ENCODE data around the gene SLX9. TPM values are rescaled to one million over a fixed set of nuclear protein-coding genes. Genes with fewer than 3 reads are reported as not detected.
A peak's percentile ranks its signal among the peaks of the same experiment; 100 is the strongest.

Gene SLX9
- total and polyA plus RNA-seq, 5 experiments from 2014 or later: 11.7 to 27.9 (median 13.5) TPM

- Mint-ChIP-seq H3K27ac (peak overlapping the region; percentile 91 to 99 (median 94)), H3K9me3 (peaks cover 0 to 4% (median 0%) of the 10 kb centered on the region in 9 donors), H3K36me3 (peaks cover 4 to 23% (median 6%) of the 10 kb centered on the region in 3 donors), H3K4me3 (peak overlapping the region; percentile 93 to 100 (median 98)), H3K27me3 (no peaks in the 10 kb centered on the region), H3K4me1 (peaks cover 43 to 91% (median 84%) of the 10 kb centered on the region in 4 donors)
- ATAC-seq: no peak
- POLR2A ChIA-PET: interaction anchor here (0.6 to 16.7 kb wide), 10 partner anchors 8 to 117 kb away, joined by 3 to 703 read pairs (median 7); partner anchors contain the start of genes PTTG1IP and UBE2G2
- no peak for DNase-seq
Measured at GRCh38 chr21:44919111-44919912, 20.5 kb upstream of the SLX9 start.

GRCh38 chr21:44919913-44920693 is 19.7 kb upstream of the SLX9 start:
- H3K27me3 Mint-ChIP-seq: no peaks in the 10 kb centered on the region
- DNase-seq (peak in 1 of 10 donors; percentile 28), ATAC-seq (peak; percentile 28 to 33)
- POLR2A ChIA-PET: interaction anchor here (0.8 to 16.7 kb wide), 11 partner anchors 8 to 47 kb away, joined by 4 to 703 read pairs (median 9); partner anchors contain the start of gene PTTG1IP
- H3K36me3 Mint-ChIP-seq: peaks cover 4 to 23% (median 6%) of the 10 kb centered on the region in 3 donors
- peak overlapping the region; percentile 93 to 100 (median 98) for H3K4me3 Mint-ChIP-seq
- H3K27ac Mint-ChIP-seq: peak overlapping the region; percentile 92 to 99 (median 96)
- peaks cover 45 to 91% (median 84%) of the 10 kb centered on the region in 4 donors for H3K4me1 Mint-ChIP-seq
- H3K9me3 Mint-ChIP-seq: peaks cover 0 to 4% (median 0%) of the 10 kb centered on the region in 9 donors

GRCh38 chr21:44920694-44921604 is 18.9 kb upstream of the SLX9 start, which contains the start of gene ITGB2:
TSS of gene ITGB2 (minus strand) at chr21:44920899. CDS start at chr21:44910782, 10,117 bp downstream.
- peak; percentile 63 to 73 for ATAC-seq
- Mint-ChIP-seq H3K4me1 (peaks cover 42 to 88% (median 81%) of the 10 kb centered on the region in 4 donors), H3K27me3 (no peaks in the 10 kb centered on the region), H3K36me3 (peaks cover 4 to 23% (median 6%) of the 10 kb centered on the region in 3 donors), H3K27ac (peak within 1 kb of the TSS; percentile 92 to 99 (median 96)), H3K9me3 (peaks cover 0 to 4% (median 0%) of the 10 kb centered on the region in 9 donors), H3K4me3 (peak within 1 kb of the TSS; percentile 93 to 100 (median 98))
- peak in 8 of 10 donors; percentile 38 to 80 (median 58) for DNase-seq
- POLR2A ChIA-PET: interaction anchor here (0.9 to 16.7 kb wide), 6 partner anchors 9 to 47 kb away, joined by 4 to 703 read pairs (median 6); partner anchors contain the start of gene PTTG1IP

GRCh38 chr21:44921928-44922327 is 17.9 kb upstream of the SLX9 start:
- POLR2A ChIA-PET: interaction anchor here (1.5 to 1.6 kb wide), 2 partner anchors 14 to 24 kb away, joined by 6 read pairs; no protein-coding TSS in a partner anchor
- no peaks in the 10 kb centered on the region for H3K27me3 Mint-ChIP-seq
- no peak for ATAC-seq
- peak overlapping the region; percentile 33 to 100 (median 84) for H3K4me3 Mint-ChIP-seq
- peaks cover 43 to 88% (median 82%) of the 10 kb centered on the region in 4 donors for H3K4me1 Mint-ChIP-seq
- peaks cover 0 to 4% (median 0%) of the 10 kb centered on the region in 9 donors for H3K9me3 Mint-ChIP-seq
- no peak for DNase-seq
- H3K27ac Mint-ChIP-seq: peak overlapping the region; percentile 59 to 96 (median 82)
- H3K36me3 Mint-ChIP-seq: peaks cover 4 to 20% (median 6%) of the 10 kb centered on the region in 3 donors

- H3K36me3 Mint-ChIP-seq: peaks cover 4 to 5% (median 5%) of the 10 kb centered on the region in 3 donors
- peak overlapping the region in 8 of 10 donors; percentile 21 to 93 (median 50) for H3K4me3 Mint-ChIP-seq
- H3K4me1 Mint-ChIP-seq: peaks cover 45 to 87% (median 78%) of the 10 kb centered on the region in 4 donors
- DNase-seq (no peak), ATAC-seq (no peak)
- POLR2A ChIA-PET: interaction anchor here (13.7 kb wide), 1 partner anchor 11 kb away, joined by 703 read pairs; the partner anchor contains the start of gene ITGB2
- peak overlapping the region; percentile 34 to 96 (median 91) for H3K27ac Mint-ChIP-seq
- peaks cover 0 to 4% (median 0%) of the 10 kb centered on the region in 9 donors for H3K9me3 Mint-ChIP-seq
- H3K27me3 Mint-ChIP-seq: no peaks in the 10 kb centered on the region
Measured at GRCh38 chr21:44923480-44924084, 16.2 kb upstream of the SLX9 start.

GRCh38 chr21:44924606-44925377 is 15.0 kb upstream of the SLX9 start:
- H3K9me3 Mint-ChIP-seq: peaks cover 0 to 4% (median 0%) of the 10 kb centered on the region in 9 donors
- H3K4me1 Mint-ChIP-seq: peaks cover 51 to 94% (median 85%) of the 10 kb centered on the region in 4 donors
- POLR2A ChIA-PET: interaction anchor here (0.5 to 13.7 kb wide), 4 partner anchors 12 to 47 kb away, joined by 3 to 703 read pairs (median 120); partner anchors contain the start of gene ITGB2
- DNase-seq (peak in 1 of 10 donors; percentile 39), ATAC-seq (peak; percentile 8 to 11)
- H3K4me3 Mint-ChIP-seq: peak overlapping the region; percentile 58 to 94 (median 72)
- peaks cover 2 to 5% (median 4%) of the 10 kb centered on the region in 3 donors for H3K36me3 Mint-ChIP-seq
- H3K27me3 Mint-ChIP-seq: no peaks in the 10 kb centered on the region
- H3K27ac Mint-ChIP-seq: peak overlapping the region; percentile 34 to 96 (median 92)

GRCh38 chr21:44925378-44925755 is 14.5 kb upstream of the SLX9 start:
- DNase-seq: no peak
- no peak for ATAC-seq

GRCh38 chr21:44926331-44927101 is 13.3 kb upstream of the SLX9 start:
- H3K4me3 Mint-ChIP-seq: peak overlapping the region; percentile 88 to 96 (median 91)
- DNase-seq (peak in 8 of 10 donors; percentile 41 to 70 (median 60)), ATAC-seq (peak; percentile 28 to 41)
- H3K9me3 Mint-ChIP-seq: peaks cover 0 to 4% (median 0%) of the 10 kb centered on the region in 9 donors
- peaks cover 0 to 5% (median 0%) of the 10 kb centered on the region in 3 donors for H3K36me3 Mint-ChIP-seq
- POLR2A ChIA-PET: interaction anchor here (0.8 to 13.7 kb wide), 10 partner anchors 11 to 125 kb away, joined by 3 to 703 read pairs (median 8); partner anchors contain the start of genes ITGB2, PTTG1IP, SUMO3 and UBE2G2
- no peaks in the 10 kb centered on the region for H3K27me3 Mint-ChIP-seq
- peaks cover 51 to 94% (median 89%) of the 10 kb centered on the region in 4 donors for H3K4me1 Mint-ChIP-seq
- peak overlapping the region; percentile 90 to 99 (median 96) for H3K27ac Mint-ChIP-seq

More at GRCh38 chr21:44925378-44925755, 14.5 kb upstream of the SLX9 start:
- H3K4me3 Mint-ChIP-seq: peak overlapping the region; percentile 58 to 94 (median 72)
- H3K27ac Mint-ChIP-seq: peak overlapping the region; percentile 34 to 96 (median 92)
- H3K9me3 Mint-ChIP-seq: peaks cover 0 to 4% (median 0%) of the 10 kb centered on the region in 9 donors
- POLR2A ChIA-PET: interaction anchor here (1.2 to 13.7 kb wide), 4 partner anchors 12 to 51 kb away, joined by 3 to 703 read pairs (median 164); partner anchors contain the start of genes ITGB2 and PTTG1IP
- H3K36me3 Mint-ChIP-seq: peaks cover 0 to 5% (median 0%) of the 10 kb centered on the region in 3 donors
- no peaks in the 10 kb centered on the region for H3K27me3 Mint-ChIP-seq
- peaks cover 51 to 94% (median 88%) of the 10 kb centered on the region in 4 donors for H3K4me1 Mint-ChIP-seq

GRCh38 chr21:44927259-44927586 is 12.6 kb upstream of the SLX9 start:
- no peaks in the 10 kb centered on the region for H3K27me3 Mint-ChIP-seq
- peaks cover 0 to 5% (median 0%) of the 10 kb centered on the region in 3 donors for H3K36me3 Mint-ChIP-seq
- H3K27ac Mint-ChIP-seq: peak overlapping the region; percentile 90 to 99 (median 96)
- H3K4me1 Mint-ChIP-seq: peaks cover 51 to 87% (median 83%) of the 10 kb centered on the region in 4 donors
- POLR2A ChIA-PET: interaction anchor here (0.6 to 13.7 kb wide), 16 partner anchors 10 to 583 kb away, joined by 3 to 703 read pairs (median 5); partner anchors contain the start of genes ITGB2, PTTG1IP, SLX9 and SUMO3
- ATAC-seq (no peak), DNase-seq (no peak)
- peaks cover 0 to 4% (median 0%) of the 10 kb centered on the region in 9 donors for H3K9me3 Mint-ChIP-seq
- peak overlapping the region; percentile 88 to 96 (median 91) for H3K4me3 Mint-ChIP-seq

Data from naive thymus-derived CD8-positive, alpha-beta T cell (primary cell).